ENCODE results near the gene ATRX.

DNA sequence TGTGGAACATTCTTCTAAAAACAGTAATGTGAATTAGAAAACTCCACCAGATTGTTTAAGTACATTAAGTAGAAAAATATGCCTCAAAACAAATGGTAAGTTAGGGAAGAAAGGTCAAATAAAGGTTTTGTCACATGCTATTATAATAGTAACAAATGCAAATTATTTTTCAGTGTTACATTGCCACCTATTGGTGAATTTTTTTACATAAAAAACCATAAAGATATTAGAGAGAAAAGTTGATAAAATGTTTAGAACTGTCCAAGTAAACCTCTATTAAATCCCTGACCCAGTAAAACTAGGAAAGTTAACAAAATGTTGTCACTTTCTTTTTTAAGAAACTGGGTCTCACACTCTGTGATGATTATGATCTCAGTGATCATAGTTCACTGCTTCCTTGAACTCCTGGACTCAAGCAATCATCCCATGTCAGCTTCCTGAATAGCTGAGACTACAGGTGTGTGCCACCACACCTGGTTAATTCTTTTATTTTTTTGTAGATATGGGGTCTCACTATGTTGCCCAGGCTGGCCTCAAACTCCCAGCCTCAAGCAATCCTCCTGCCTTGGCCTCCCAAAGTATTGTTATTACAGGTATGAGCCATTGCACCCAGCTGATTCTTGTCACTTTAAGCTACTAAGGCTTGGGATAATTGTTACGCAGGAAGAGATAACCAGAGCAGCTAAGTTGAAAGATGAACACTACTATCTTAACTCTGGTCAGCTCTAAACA is 157.6 kb downstream of the ATRX start:
- TF ChIP-seq, protein P1, sequence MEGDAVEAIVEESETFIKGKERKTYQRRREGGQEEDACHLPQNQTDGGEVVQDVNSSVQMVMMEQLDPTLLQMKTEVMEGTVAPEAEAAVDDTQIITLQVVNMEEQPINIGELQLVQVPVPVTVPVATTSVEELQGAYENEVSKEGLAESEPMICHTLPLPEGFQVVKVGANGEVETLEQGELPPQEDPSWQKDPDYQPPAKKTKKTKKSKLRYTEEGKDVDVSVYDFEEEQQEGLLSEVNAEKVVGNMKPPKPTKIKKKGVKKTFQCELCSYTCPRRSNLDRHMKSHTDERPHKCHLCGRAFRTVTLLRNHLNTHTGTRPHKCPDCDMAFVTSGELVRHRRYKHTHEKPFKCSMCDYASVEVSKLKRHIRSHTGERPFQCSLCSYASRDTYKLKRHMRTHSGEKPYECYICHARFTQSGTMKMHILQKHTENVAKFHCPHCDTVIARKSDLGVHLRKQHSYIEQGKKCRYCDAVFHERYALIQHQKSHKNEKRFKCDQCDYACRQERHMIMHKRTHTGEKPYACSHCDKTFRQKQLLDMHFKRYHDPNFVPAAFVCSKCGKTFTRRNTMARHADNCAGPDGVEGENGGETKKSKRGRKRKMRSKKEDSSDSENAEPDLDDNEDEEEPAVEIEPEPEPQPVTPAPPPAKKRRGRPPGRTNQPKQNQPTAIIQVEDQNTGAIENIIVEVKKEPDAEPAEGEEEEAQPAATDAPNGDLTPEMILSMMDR (conservative IDR thresholded peaks at IDR 0.05; ENCODE audit: low read depth, low read length), result peak; percentile 57
- TF ChIP-seq EZH2 (IDR thresholded peaks at IDR 0.05; ENCODE audit: low read length, unreplicated experiment) (no peak), EZH2phosphoT487 (IDR thresholded peaks at IDR 0.05; ENCODE audit: borderline replicate concordance, low read length) (no peak)

Measured in PC-3 (cell line).